Omental fat pad (tissue), 4 donors: ENCODE measurements around the gene FOXC2. TPM values are rescaled to one million over a fixed set of nuclear protein-coding genes. Genes with fewer than 3 reads are reported as not detected.

Source experiments
- ATAC-seq: fragments of 150-250 bp; one replicate; pipeline ENCODE4 v1.9.1; 2016; ENCODE audit warnings: mild to moderate bottlenecking, moderate library complexity; ENCODE audit not compliant: low FRiP score
- DNase-seq: peaks from one replicate; pipeline ENCODE4 v3.0.0-alpha.2; 2019; ENCODE audit warnings: low spot score
- CTCF ChIP-seq, 3 donors: fragments of 450-650 bp; IDR thresholded peaks; one replicate each; pipeline ENCODE4 v1.5.1; 2016 to 2017; ENCODE audit warnings: antibody characterized with exemption in 3 of 3, mild to moderate bottlenecking in 3 of 3, moderate library complexity in 2 of 3
- total RNA-seq, 4 donors: library from RNA; depleted of rRNA; stranded (reverse); fragments of >200 nt; gene quantifications; one replicate each; pipeline ENCODE4 v1.1.0, GENCODE V29; 2016

Gene FOXC2
- total RNA-seq, 4 donors from 2014 or later = 0.25 to 0.72 (median 0.38) TPM

GRCh38 chr16:86533076-86533475 is 33.6 kb upstream of the FOXC2 start:
- DNase-seq = no peak
- ATAC-seq = no peak
- no peak for TF ChIP-seq CTCF (IDR thresholded peaks at IDR 0.05)

DNA sequence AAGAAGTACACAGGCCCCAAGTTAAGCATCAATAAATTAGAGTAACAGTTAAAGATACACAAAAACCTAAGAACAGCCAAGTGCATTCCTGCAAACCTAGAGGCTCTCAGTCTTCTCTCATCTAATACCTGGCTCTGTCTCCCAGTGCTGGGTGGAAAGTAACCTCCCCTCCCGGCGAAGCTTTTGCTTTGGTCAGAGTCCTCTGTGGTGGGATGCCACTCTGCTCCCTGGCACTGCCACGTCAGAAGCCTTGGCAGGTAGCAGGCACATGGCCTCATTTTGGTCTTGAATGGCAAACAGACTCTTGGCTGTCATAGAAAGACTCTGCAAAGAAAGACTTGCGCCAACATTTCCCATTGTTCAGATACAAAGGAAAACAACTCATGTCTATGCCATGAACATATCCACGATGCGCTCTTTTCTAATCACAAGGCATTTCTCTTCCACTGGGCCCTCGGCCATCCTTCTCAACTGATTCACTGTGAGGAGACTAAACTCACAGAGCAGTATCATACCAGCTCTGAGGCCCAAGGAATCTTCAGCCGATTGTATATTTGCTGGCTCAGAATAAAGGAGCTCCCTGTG is 32.8 kb upstream of the FOXC2 start:
- no peak for ATAC-seq
- DNase-seq = no peak
- no peak for TF ChIP-seq CTCF (IDR thresholded peaks at IDR 0.05)

GRCh38 chr16:86534779-86535615 is 31.6 kb upstream of the FOXC2 start:
- DNase-seq = no peak
- TF ChIP-seq CTCF (IDR thresholded peaks at IDR 0.05) = no peak
- no peak for ATAC-seq

GRCh38 chr16:86536621-86537020 is 30.0 kb upstream of the FOXC2 start:
- DNase-seq (no peak), ATAC-seq (no peak)

DNA sequence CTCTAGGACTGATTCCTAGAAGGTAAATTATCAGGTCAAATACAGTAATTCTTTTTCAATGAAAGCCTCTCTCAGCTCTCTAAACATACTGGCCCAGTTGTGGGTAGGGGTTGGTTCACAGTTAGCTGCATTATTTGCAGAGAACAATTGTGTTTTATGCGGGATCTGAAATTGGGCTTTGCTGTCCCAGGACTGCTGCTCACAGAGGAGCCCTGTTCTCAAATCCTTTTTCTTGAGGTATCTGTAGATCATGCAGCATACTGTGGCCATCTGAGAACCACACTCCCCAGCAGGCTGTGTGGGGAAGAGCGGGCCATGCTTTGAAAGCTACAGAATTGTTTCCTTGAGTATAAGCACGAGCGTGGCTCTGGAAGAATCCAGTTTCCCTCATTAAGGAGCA is 29.1 kb upstream of the FOXC2 start:
- TF ChIP-seq CTCF (IDR thresholded peaks at IDR 0.05) = no peak
- no peak for DNase-seq
- ATAC-seq = no peak

More at GRCh38 chr16:86536621-86537020, 30.0 kb upstream of the FOXC2 start:
- TF ChIP-seq CTCF (IDR thresholded peaks at IDR 0.05) = no peak

DNA sequence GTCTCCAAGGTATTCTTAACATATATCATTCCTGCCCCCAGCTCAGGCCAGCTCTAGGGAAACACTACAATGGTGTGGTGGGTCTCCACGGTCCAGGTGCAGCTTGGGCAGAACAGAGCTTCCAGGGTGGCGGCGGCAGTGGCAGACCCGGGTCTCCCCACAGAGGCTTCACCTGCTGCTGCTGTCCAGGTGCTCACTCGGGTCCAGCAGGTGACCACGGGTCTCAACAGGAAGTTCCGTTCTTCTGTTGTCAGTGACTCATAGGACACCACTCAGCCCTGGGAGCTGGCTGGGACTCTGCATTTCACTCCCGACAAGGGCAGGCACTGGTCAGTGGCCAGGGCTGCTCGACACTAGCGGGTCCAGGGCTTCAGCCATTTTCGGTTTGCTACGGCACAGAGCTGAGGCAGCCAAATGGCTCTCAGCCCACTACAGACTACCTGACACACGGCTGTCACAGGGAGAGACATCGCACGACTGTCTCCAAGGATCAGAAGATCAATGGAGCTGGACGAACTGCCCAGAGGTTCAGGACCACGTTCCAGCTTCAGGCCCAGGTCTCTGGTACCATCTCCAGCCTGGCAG is 28.3 kb upstream of the FOXC2 start:
- no peak for ATAC-seq
- no peak for TF ChIP-seq CTCF (IDR thresholded peaks at IDR 0.05)
- no peak for DNase-seq
